ENCODE measurements around the gene XXYLT1.

GRCh38 chr3:195212749-195213375 is 58.1 kb downstream of the XXYLT1 start:
- no peak for TF ChIP-seq CTCF (IDR thresholded peaks at IDR 0.05)
- TF ChIP-seq POLR2A (IDR thresholded peaks at IDR 0.05): no peak
